Measurements from ENCODE around the gene TAGLN. TPM values are rescaled to one million over a fixed set of nuclear protein-coding genes. Genes with fewer than 3 reads are reported as not detected.

TAGLN gene
- total RNA-seq, 1 donor from 2014 or later = 97.9 TPM

- no peak for DNase-seq (ENCODE audit: extremely low spot score, unreplicated experiment)
- no peak overlapping the region for H3K27ac Mint-ChIP-seq
- no peaks in the 10 kb centered on the region for H3K27me3 Mint-ChIP-seq
- no peaks in the 10 kb centered on the region for H3K9me3 Mint-ChIP-seq
- H3K4me1 Mint-ChIP-seq (ENCODE audit: unreplicated experiment) = peaks cover 12% of the 10 kb centered on the region
- no peak for TF ChIP-seq CTCF (conservative IDR thresholded peaks at IDR 0.05)
- H3K4me3 Mint-ChIP-seq = no peak overlapping the region
- H3K36me3 Mint-ChIP-seq = peaks cover 8% of the 10 kb centered on the region
Observed at GRCh38 chr11:117220999-117221774, 22.0 kb downstream of the TAGLN start.

- Mint-ChIP-seq H3K27ac (no peak overlapping the region), H3K27me3 (no peaks in the 10 kb centered on the region), H3K9me3 (no peaks in the 10 kb centered on the region), H3K4me1 (ENCODE audit: unreplicated experiment) (peaks cover 17% of the 10 kb centered on the region), H3K36me3 (peaks cover 12% of the 10 kb centered on the region), H3K4me3 (peak overlapping the region; percentile 13)
- no peak for DNase-seq (ENCODE audit: extremely low spot score, unreplicated experiment)
- TF ChIP-seq CTCF (conservative IDR thresholded peaks at IDR 0.05) = no peak
Observed at GRCh38 chr11:117221775-117222517, 22.8 kb downstream of the TAGLN start.

DNA sequence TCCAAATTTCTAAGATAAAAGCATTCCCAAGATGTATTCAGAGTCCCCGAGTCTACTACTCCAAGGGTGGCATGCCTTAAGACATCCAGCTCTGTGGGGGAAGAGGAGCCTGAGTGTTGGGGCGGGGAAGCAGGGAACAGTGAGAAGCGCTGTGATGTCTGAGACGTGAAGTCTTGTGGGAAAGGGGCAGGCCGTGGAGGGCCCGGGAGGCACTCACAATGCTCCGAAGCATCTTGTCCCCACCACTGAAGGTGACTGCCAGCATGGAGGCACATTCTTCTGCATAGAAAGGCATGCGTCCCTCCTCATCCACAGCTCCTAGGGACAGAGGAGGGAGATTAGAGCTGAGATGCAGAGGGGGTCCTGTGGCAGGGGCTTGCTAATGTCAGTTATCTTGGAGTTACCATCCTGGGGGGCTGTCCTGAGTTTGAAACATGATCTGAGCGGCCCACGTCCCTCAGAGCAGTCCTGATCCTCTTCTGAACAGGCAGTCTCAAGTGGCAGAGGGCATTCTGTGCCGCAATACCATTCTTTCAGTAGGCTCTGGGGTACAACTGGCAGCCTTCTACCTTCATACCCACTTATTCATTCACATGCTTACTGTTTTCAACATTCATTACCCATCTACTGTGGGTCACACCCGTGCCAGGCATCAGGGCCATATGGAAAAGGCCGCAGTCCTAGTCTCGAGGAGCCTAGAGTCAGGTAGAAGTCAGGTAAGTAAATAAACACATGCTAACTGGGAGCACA, 24.0 kb downstream of the TAGLN start:
- no peak for TF ChIP-seq CTCF (conservative IDR thresholded peaks at IDR 0.05)
- Mint-ChIP-seq H3K27me3 (no peaks in the 10 kb centered on the region), H3K9me3 (no peaks in the 10 kb centered on the region), H3K36me3 (peaks cover 12% of the 10 kb centered on the region), H3K4me3 (no peak overlapping the region), H3K27ac (no peak overlapping the region), H3K4me1 (ENCODE audit: unreplicated experiment) (peaks cover 17% of the 10 kb centered on the region)
- no peak for DNase-seq (ENCODE audit: extremely low spot score, unreplicated experiment)

- no peak for TF ChIP-seq CTCF (conservative IDR thresholded peaks at IDR 0.05)
- no peak overlapping the region for H3K27ac Mint-ChIP-seq
- no peaks in the 10 kb centered on the region for H3K27me3 Mint-ChIP-seq
- no peak overlapping the region for H3K4me3 Mint-ChIP-seq
- DNase-seq (ENCODE audit: extremely low spot score, unreplicated experiment) = no peak
- H3K4me1 Mint-ChIP-seq (ENCODE audit: unreplicated experiment) = peaks cover 17% of the 10 kb centered on the region
- H3K9me3 Mint-ChIP-seq = no peaks in the 10 kb centered on the region
- peaks cover 12% of the 10 kb centered on the region for H3K36me3 Mint-ChIP-seq
Observed at GRCh38 chr11:117223741-117224689, 24.8 kb downstream of the TAGLN start.
